ENCODE measurements around the gene ZNF761. TPM values are rescaled to one million over a fixed set of nuclear protein-coding genes. Genes with fewer than 3 reads are reported as not detected.

The ZNF761 gene
- total and polyA plus RNA-seq, 2 of the 13 experiments (the other 11 are each of a cell fraction or from before 2014, with no cell fraction given): 11.6 to 16.2 TPM

DNA sequence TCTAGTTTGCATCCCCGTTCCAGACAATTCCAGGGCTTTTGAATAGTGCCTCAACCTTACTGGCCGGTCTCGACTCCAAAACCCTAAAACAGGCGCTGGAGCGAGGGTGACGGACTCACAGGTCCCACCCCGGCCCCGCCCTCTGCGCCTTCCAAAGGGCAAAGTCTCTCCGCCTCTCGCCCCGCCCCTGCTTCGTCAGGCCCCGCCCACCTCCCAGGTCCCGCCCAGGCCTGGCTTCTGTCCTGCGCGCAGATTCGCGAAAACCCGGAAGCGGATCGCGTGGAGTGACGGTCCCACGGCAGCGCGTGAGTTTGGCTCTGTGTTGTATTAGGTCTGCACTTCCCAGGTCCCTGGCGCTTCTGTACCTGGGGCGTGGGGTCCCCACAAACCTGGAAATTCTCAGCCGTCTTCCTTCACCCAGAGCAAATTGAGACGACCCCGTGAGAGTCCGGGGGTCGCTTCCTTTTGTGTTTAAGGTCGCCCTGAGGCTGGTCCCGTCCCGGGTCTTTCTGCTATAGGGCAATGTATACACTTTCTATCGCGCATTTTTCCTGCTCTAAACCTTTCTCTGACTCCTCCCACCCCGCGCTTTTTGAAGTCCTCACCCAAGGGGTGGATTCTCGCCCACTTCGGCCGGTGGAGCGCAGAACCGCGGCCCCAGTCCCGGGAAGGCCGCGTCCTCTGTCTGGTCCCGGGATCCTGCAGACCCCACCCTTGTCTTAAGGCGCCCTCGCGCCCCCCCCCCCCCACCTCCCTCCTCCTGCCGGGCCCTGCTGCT lies 35.9 kb downstream of the ZNF761 start, which contains the start of gene ZNF813 (continued):
- TF ChIP-seq FOXJ3 (CRISPR knock-in tag; IDR thresholded peaks at IDR 0.05; ENCODE audit: borderline replicate concordance): 0 out of 2 replicates have a peak, but pooled peaks have one; percentile 38
- TF ChIP-seq ZNF547 (CRISPR knock-in tag; IDR thresholded peaks at IDR 0.05): no peak
- TF ChIP-seq RNF2 (conservative IDR thresholded peaks at IDR 0.05; ENCODE audit: low read depth): no peak
- no peak for TF ChIP-seq PRMT3 (CRISPR knock-in tag; IDR thresholded peaks at IDR 0.05; ENCODE audit: borderline replicate concordance, low read depth)
- TF ChIP-seq ZNF562 (CRISPR knock-in tag; IDR thresholded peaks at IDR 0.05; ENCODE audit: borderline replicate concordance): no peak
- TF ChIP-seq CAMTA2 (CRISPR knock-in tag; IDR thresholded peaks at IDR 0.05; ENCODE audit: borderline replicate concordance): no peak
- TF ChIP-seq, protein P1, sequence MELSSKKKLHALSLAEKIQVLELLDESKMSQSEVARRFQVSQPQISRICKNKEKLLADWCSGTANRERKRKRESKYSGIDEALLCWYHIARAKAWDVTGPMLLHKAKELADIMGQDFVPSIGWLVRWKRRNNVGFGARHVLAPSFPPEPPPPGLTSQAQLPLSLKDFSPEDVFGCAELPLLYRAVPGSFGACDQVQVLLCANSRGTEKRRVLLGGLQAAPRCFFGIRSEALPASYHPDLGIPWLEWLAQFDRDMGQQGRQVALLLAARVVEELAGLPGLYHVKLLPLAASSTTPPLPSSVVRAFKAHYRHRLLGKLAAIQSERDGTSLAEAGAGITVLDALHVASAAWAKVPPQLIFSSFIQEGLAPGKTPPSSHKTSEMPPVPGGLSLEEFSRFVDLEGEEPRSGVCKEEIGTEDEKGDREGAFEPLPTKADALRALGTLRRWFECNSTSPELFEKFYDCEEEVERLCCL (CRISPR knock-in tag; IDR thresholded peaks at IDR 0.05; ENCODE audit: borderline replicate concordance): no peak
- no peak for TF ChIP-seq SUZ12 (IDR thresholded peaks at IDR 0.05; ENCODE audit: low read depth, low read length)
- TF ChIP-seq ZNF225 (CRISPR knock-in tag; IDR thresholded peaks at IDR 0.05): no peak
- no peak for TF ChIP-seq MYNN (CRISPR knock-in tag; IDR thresholded peaks at IDR 0.05; ENCODE audit: low read depth)
- TF ChIP-seq SOX6 (IDR thresholded peaks at IDR 0.05): no peak
- peak; percentile 31; the same call in 1 of the 2 replicates for TF ChIP-seq SOX6 (CRISPR knock-in tag; IDR thresholded peaks at IDR 0.05)
- no peak for TF ChIP-seq FIP1L1 (IDR thresholded peaks at IDR 0.05; ENCODE audit: borderline replicate concordance, insufficient read depth, low read depth, low read length)
- peak; percentile 13; the same call in 1 of the 2 replicates for TF ChIP-seq CREB1 (IDR thresholded peaks at IDR 0.05)
- TF ChIP-seq CREB1 (CRISPR knock-in tag; IDR thresholded peaks at IDR 0.05): no peak
- no peak for TF ChIP-seq MIXL1 (CRISPR knock-in tag; IDR thresholded peaks at IDR 0.05)
- no peak for TF ChIP-seq KDM3A (CRISPR knock-in tag; IDR thresholded peaks at IDR 0.05; ENCODE audit: low read depth)
- no peak for TF ChIP-seq ZNF629 (CRISPR knock-in tag; conservative IDR thresholded peaks at IDR 0.05)
- TF ChIP-seq ZNF556 (CRISPR knock-in tag; IDR thresholded peaks at IDR 0.05; ENCODE audit: borderline replicate concordance): no peak
- no peak for TF ChIP-seq U2AF1 (optimal IDR thresholded peaks at IDR 0.05; ENCODE audit: low read depth, low read length)
- TF ChIP-seq ZNF430 (CRISPR knock-in tag; IDR thresholded peaks at IDR 0.05): no peak; the same call in 1 of the 2 replicates
- TF ChIP-seq, protein P2, sequence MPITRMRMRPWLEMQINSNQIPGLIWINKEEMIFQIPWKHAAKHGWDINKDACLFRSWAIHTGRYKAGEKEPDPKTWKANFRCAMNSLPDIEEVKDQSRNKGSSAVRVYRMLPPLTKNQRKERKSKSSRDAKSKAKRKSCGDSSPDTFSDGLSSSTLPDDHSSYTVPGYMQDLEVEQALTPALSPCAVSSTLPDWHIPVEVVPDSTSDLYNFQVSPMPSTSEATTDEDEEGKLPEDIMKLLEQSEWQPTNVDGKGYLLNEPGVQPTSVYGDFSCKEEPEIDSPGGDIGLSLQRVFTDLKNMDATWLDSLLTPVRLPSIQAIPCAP (CRISPR knock-in tag; IDR thresholded peaks at IDR 0.05; ENCODE audit: low read depth): no peak
- TF ChIP-seq, protein P3, sequence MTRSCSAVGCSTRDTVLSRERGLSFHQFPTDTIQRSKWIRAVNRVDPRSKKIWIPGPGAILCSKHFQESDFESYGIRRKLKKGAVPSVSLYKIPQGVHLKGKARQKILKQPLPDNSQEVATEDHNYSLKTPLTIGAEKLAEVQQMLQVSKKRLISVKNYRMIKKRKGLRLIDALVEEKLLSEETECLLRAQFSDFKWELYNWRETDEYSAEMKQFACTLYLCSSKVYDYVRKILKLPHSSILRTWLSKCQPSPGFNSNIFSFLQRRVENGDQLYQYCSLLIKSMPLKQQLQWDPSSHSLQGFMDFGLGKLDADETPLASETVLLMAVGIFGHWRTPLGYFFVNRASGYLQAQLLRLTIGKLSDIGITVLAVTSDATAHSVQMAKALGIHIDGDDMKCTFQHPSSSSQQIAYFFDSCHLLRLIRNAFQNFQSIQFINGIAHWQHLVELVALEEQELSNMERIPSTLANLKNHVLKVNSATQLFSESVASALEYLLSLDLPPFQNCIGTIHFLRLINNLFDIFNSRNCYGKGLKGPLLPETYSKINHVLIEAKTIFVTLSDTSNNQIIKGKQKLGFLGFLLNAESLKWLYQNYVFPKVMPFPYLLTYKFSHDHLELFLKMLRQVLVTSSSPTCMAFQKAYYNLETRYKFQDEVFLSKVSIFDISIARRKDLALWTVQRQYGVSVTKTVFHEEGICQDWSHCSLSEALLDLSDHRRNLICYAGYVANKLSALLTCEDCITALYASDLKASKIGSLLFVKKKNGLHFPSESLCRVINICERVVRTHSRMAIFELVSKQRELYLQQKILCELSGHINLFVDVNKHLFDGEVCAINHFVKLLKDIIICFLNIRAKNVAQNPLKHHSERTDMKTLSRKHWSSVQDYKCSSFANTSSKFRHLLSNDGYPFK (CRISPR knock-in tag; IDR thresholded peaks at IDR 0.05; ENCODE audit: borderline replicate concordance): no peak
- TF ChIP-seq, protein P4, sequence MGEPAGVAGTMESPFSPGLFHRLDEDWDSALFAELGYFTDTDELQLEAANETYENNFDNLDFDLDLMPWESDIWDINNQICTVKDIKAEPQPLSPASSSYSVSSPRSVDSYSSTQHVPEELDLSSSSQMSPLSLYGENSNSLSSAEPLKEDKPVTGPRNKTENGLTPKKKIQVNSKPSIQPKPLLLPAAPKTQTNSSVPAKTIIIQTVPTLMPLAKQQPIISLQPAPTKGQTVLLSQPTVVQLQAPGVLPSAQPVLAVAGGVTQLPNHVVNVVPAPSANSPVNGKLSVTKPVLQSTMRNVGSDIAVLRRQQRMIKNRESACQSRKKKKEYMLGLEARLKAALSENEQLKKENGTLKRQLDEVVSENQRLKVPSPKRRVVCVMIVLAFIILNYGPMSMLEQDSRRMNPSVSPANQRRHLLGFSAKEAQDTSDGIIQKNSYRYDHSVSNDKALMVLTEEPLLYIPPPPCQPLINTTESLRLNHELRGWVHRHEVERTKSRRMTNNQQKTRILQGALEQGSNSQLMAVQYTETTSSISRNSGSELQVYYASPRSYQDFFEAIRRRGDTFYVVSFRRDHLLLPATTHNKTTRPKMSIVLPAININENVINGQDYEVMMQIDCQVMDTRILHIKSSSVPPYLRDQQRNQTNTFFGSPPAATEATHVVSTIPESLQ (CRISPR knock-in tag; conservative IDR thresholded peaks at IDR 0.05): no peak
- TF ChIP-seq RAD51 (IDR thresholded peaks at IDR 0.05; ENCODE audit: borderline replicate concordance): no peak

Measured in HepG2 (cell line).